K562 (cell line): ENCODE results near the gene ANTKMT. TPM values are rescaled to one million over a fixed set of nuclear protein-coding genes. Genes with fewer than 3 reads are reported as not detected.

Source experiments
- GABPB1 ChIP-seq: sonication (generic); formaldehyde crosslinking; IDR thresholded peaks from 2 replicates; pipeline ENCODE4 v1.8.0; 2022; ENCODE audit warnings: mild to moderate bottlenecking, missing genetic modification reagents
- HMGN3 ChIP-seq: IDR thresholded peaks from 2 replicates; pipeline ENCODE4 v1.6.1; 2011; ENCODE audit warnings: borderline replicate concordance, low read depth, mild to moderate bottlenecking, mixed read lengths, low read length; ENCODE audit not compliant: insufficient read length; ENCODE audit errors: extremely low read depth
- NBN ChIP-seq: fragments of 450-650 bp; IDR thresholded peaks from 2 replicates; pipeline ENCODE4 v1.6.1; 2016; ENCODE audit warnings: low read depth, mild to moderate bottlenecking
- PRPF4 ChIP-seq: fragments of 200-400 bp; formaldehyde crosslinking; IDR thresholded peaks from one replicate; pipeline ENCODE4 v1.6.1; 2017; ENCODE audit warnings: low read length, low read depth, mild to moderate bottlenecking; ENCODE audit not compliant: insufficient read depth, poor library complexity, severe bottlenecking
- RHOXF2B ChIP-seq: fragments of 250-450 bp; sonication (Bioruptor Pico); conservative IDR thresholded peaks from 2 replicates; pipeline ENCODE4 v1.5.1; 2021
- SIN3A ChIP-seq, 2 experiments: fragments of 150-350 bp in 1 of 2; IDR thresholded peaks; 2 replicates each; pipeline ENCODE4 v1.6.1; 2011 to 2016; ENCODE audit warnings: borderline replicate concordance in 2 of 2, low read depth in 2 of 2, low read length in 2 of 2, mild to moderate bottlenecking in 2 of 2, moderate library complexity in 2 of 2; ENCODE audit not compliant: control insufficient read depth in 1 of 2
- ZNF551 ChIP-seq: fragments of 250-450 bp; sonication (Bioruptor Pico); IDR thresholded peaks from 2 replicates; pipeline ENCODE4 v1.5.0; 2021; ENCODE audit warnings: mild to moderate bottlenecking, moderate library complexity
- polyA plus RNA-seq, 8 experiments: library from polyadenylated mRNA; depleted of rRNA in 4 of 8; stranded (reverse) in 5 of 8; unstranded in 3 of 8; fragments of >200 nt; fragmentation: Nextera tagmentation in 2 of 8; fragmentation: Illumina TruSeq in 1 of 8; extraction: Ambion mirVana in 2 of 8; extraction: Trizol in 1 of 8; gene quantifications; 2 replicates each; pipeline versions ENCODE4 v1.2.1 to v1.2.3, GENCODE V29; 2011 to 2014; ENCODE audit warnings: inconsistent platforms in 1 of 8, missing spikeins in 1 of 8
- total RNA-seq, 7 experiments: library from RNA; depleted of rRNA in 6 of 7; stranded (reverse); fragments of >200 nt in 6 of 7; fragmentation: Illumina TruSeq in 2 of 7; extraction: Trizol in 2 of 7; gene quantifications; 2 replicates each; pipeline versions ENCODE4 v1.2.1 to v1.2.3, GENCODE V29; 2011 to 2021; ENCODE audit warnings: low replicate concordance in 1 of 7
- TF ChIP-seq, protein P1 (sequence below), 2 experiments: fragments of 450-650 bp in 1 of 2; sonication (generic) in 1 of 2; formaldehyde crosslinking; conservative IDR thresholded peaks; 2 replicates each; pipeline versions ENCODE4 v1.4.0 to v1.8.1; 2020 to 2022; ENCODE audit warnings: mild to moderate bottlenecking in 1 of 2, missing genetic modification reagents in 1 of 2
- TF ChIP-seq, protein P2 (sequence below): sonication (generic); formaldehyde crosslinking; IDR thresholded peaks from 2 replicates; pipeline ENCODE4 v1.9.0; 2022; ENCODE audit warnings: mild to moderate bottlenecking, missing genetic modification reagents
- TF ChIP-seq, protein P3 (sequence below): fragments of 250-450 bp; sonication (Bioruptor Pico); IDR thresholded peaks from 2 replicates; pipeline ENCODE4 v1.6.1; 2021; ENCODE audit warnings: mild to moderate bottlenecking
- TF ChIP-seq, protein P4 (sequence below): fragments of 450-650 bp; formaldehyde crosslinking; IDR thresholded peaks from 2 replicates; pipeline ENCODE4 v1.4.0; 2022; ENCODE audit warnings: mild to moderate bottlenecking, moderate library complexity
- TF ChIP-seq, protein P5 (sequence below): fragments of 250-450 bp; sonication (Bioruptor Pico); IDR thresholded peaks from 2 replicates; pipeline ENCODE4 v1.8.0; 2022; ENCODE audit warnings: moderate library complexity, mild to moderate bottlenecking, inconsistent platforms
- TF ChIP-seq, protein P6 (sequence below): fragments of 450-650 bp; IDR thresholded peaks from 2 replicates; pipeline ENCODE4 v1.6.1; 2016; ENCODE audit warnings: low read depth

ANTKMT gene
- total and polyA plus RNA-seq, 9 of the 15 experiments (the other 6 are each of a cell fraction or from before 2014, with no cell fraction given), result 0.58 to 217 (median 19.1) TPM

DNA sequence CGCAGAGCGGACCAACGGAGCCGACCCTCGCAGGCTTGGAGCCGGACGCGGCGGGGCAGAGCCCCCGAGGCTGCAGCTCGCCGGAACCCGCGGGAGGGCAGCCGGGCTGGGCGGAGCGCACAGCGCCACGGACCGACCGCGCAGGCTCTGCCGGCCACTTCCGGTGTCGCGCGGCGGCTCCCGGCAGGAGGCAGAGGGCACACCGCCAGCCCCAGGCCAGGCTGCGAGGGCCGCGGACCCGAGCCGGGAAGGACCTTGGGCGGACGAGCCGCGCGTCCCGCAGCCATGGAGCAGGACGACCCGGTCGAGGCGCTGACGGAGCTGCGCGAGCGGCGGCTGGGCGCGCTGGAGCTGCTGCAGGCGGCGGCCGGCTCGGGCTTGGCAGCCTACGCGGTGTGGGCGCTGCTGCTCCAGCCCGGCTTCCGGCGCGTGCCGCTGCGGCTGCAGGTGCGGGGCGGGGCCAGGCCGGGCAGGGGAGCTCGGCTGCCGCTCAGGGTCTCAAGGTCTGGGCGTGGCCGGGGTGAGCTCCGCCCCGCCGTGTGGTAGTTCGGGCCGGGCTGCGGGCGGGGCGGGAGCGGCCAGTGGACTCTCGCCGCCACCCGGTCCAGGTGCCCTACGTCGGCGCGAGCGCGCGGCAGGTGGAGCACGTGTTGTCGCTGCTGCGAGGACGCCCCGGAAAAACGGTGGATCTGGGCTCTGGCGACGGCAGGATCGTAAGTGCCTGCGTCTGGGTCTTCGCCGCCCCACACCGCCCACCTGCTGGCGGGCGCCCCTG is at the start of gene ANTKMT (continued):
- TF ChIP-seq RHOXF2B (CRISPR knock-in tag) (no peak), PRPF4 (no peak), NBN (no peak), ZNF551 (CRISPR knock-in tag) (no peak), GABPB1 (peak; percentile 94), HMGN3 (no peak), SIN3A (IDR thresholded peaks at IDR 0.05; ENCODE audit: borderline replicate concordance in 2 of 2, control insufficient read depth in 1 of 2, low read depth in 2 of 2, low read length in 2 of 2) (peak; percentile 49 to 84; a peak in 1 of 4 replicates)
- TF ChIP-seq, protein P1, sequence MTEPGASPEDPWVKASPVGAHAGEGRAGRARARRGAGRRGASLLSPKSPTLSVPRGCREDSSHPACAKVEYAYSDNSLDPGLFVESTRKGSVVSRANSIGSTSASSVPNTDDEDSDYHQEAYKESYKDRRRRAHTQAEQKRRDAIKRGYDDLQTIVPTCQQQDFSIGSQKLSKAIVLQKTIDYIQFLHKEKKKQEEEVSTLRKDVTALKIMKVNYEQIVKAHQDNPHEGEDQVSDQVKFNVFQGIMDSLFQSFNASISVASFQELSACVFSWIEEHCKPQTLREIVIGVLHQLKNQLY (CRISPR knock-in tag; conservative IDR thresholded peaks at IDR 0.05), result 0 out of 4 replicates have a peak, but pooled peaks have one; percentile 50 to 57
- TF ChIP-seq, protein P2, sequence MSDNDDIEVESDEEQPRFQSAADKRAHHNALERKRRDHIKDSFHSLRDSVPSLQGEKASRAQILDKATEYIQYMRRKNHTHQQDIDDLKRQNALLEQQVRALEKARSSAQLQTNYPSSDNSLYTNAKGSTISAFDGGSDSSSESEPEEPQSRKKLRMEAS (CRISPR knock-in tag), result peak; percentile 93
- TF ChIP-seq, protein P3, sequence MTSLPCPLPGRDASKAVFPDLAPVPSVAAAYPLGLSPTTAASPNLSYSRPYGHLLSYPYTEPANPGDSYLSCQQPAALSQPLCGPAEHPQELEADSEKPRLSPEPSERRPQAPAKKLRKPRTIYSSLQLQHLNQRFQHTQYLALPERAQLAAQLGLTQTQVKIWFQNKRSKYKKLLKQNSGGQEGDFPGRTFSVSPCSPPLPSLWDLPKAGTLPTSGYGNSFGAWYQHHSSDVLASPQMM (CRISPR knock-in tag), result no peak
- TF ChIP-seq, protein P4, sequence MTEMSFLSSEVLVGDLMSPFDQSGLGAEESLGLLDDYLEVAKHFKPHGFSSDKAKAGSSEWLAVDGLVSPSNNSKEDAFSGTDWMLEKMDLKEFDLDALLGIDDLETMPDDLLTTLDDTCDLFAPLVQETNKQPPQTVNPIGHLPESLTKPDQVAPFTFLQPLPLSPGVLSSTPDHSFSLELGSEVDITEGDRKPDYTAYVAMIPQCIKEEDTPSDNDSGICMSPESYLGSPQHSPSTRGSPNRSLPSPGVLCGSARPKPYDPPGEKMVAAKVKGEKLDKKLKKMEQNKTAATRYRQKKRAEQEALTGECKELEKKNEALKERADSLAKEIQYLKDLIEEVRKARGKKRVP (CRISPR knock-in tag), result no peak
- TF ChIP-seq, protein P5, sequence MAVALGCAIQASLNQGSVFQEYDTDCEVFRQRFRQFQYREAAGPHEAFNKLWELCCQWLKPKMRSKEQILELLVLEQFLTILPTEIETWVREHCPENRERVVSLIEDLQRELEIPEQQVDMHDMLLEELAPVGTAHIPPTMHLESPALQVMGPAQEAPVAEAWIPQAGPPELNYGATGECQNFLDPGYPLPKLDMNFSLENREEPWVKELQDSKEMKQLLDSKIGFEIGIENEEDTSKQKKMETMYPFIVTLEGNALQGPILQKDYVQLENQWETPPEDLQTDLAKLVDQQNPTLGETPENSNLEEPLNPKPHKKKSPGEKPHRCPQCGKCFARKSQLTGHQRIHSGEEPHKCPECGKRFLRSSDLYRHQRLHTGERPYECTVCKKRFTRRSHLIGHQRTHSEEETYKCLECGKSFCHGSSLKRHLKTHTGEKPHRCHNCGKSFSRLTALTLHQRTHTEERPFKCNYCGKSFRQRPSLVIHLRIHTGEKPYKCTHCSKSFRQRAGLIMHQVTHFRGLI (CRISPR knock-in tag), result peak; percentile 85; the same call in 1 of the 2 replicates
- TF ChIP-seq, protein P6, sequence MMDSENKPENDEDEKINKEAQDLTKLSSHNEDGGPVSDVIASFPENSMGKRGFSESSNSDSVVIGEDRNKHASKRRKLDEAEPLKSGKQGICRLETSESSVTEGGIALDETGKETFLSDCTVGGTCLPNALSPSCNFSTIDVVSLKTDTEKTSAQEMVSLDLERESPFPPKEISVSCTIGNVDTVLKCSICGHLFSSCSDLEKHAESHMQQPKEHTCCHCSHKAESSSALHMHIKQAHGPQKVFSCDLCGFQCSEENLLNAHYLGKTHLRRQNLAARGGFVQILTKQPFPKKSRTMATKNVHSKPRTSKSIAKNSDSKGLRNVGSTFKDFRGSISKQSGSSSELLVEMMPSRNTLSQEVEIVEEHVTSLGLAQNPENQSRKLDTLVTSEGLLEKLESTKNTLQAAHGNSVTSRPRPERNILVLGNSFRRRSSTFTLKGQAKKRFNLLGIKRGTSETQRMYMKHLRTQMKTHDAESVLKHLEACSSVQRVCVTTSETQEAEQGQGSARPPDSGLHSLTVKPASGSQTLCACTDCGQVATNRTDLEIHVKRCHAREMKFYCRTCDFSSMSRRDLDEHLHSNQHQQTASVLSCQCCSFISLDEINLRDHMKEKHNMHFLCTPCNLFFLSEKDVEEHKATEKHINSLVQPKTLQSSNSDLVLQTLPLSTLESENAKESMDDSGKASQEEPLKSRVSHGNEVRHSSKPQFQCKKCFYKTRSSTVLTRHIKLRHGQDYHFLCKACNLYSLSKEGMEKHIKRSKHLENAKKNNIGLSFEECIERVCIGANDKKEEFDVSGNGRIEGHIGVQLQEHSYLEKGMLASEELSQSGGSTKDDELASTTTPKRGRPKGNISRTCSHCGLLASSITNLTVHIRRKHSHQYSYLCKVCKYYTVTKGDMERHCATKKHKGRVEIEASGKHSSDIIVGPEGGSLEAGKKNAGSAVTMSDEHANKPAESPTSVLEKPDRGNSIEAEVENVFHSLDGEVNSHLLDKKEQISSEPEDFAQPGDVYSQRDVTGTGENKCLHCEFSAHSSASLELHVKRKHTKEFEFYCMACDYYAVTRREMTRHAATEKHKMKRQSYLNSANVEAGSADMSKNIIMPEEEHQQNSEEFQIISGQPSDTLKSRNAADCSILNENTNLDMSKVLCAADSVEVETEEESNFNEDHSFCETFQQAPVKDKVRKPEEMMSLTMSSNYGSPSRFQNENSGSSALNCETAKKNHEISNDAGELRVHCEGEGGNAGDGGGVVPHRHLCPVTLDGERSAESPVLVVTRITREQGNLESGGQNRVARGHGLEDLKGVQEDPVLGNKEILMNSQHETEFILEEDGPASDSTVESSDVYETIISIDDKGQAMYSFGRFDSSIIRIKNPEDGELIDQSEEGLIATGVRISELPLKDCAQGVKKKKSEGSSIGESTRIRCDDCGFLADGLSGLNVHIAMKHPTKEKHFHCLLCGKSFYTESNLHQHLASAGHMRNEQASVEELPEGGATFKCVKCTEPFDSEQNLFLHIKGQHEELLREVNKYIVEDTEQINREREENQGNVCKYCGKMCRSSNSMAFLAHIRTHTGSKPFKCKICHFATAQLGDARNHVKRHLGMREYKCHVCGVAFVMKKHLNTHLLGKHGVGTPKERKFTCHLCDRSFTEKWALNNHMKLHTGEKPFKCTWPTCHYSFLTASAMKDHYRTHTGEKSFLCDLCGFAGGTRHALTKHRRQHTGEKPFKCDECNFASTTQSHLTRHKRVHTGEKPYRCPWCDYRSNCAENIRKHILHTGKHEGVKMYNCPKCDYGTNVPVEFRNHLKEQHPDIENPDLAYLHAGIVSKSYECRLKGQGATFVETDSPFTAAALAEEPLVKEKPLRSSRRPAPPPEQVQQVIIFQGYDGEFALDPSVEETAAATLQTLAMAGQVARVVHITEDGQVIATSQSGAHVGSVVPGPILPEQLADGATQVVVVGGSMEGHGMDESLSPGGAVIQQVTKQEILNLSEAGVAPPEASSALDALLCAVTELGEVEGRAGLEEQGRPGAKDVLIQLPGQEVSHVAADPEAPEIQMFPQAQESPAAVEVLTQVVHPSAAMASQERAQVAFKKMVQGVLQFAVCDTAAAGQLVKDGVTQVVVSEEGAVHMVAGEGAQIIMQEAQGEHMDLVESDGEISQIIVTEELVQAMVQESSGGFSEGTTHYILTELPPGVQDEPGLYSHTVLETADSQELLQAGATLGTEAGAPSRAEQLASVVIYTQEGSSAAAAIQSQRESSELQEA, result no peak
